GM23248 (cell line): ENCODE measurements around the gene TRAP1. TPM values are rescaled to one million over a fixed set of nuclear protein-coding genes. Genes with fewer than 3 reads are reported as not detected.

Source experiments
- DNase-seq: peaks from one replicate; pipeline ENCODE4 v3.0.0-alpha.2; 2015
- H2AFZ ChIP-seq: fragments of 200-600 bp; sonication (generic); 2 replicates; pipeline ENCODE4 v1.6.1; 2016; ENCODE audit warnings: antibody characterized with exemption
- H3F3A ChIP-seq: fragments of 200-600 bp; sonication (generic); 2 replicates; pipeline ENCODE4 v1.6.1; 2016; ENCODE audit warnings: mild to moderate bottlenecking, antibody characterized with exemption, mixed run types; ENCODE audit not compliant: insufficient read depth
- H3K27ac ChIP-seq: fragments of 200-600 bp; sonication (generic); 2 replicates; pipeline ENCODE4 v1.5.1; 2016; ENCODE audit warnings: mild to moderate bottlenecking
- H3K27me3 ChIP-seq: fragments of 200-600 bp; sonication (generic); replicated peaks from 2 replicates; pipeline ENCODE4 v1.6.1; 2016; ENCODE audit warnings: mild to moderate bottlenecking; ENCODE audit not compliant: insufficient read depth
- H3K36me3 ChIP-seq: fragments of 200-600 bp; sonication (generic); 2 replicates; pipeline ENCODE4 v1.6.1; 2016; ENCODE audit warnings: low read depth, mild to moderate bottlenecking
- H3K4me1 ChIP-seq: fragments of 200-600 bp; sonication (generic); 2 replicates; pipeline ENCODE4 v1.6.1; 2016; ENCODE audit warnings: mild to moderate bottlenecking; ENCODE audit not compliant: insufficient read depth
- H3K4me2 ChIP-seq: fragments of 200-600 bp; sonication (generic); one replicate; pipeline ENCODE4 v1.6.1; 2016; ENCODE audit warnings: mild to moderate bottlenecking; ENCODE audit not compliant: unreplicated experiment
- H3K4me3 ChIP-seq: fragments of 200-600 bp; sonication (generic); 2 replicates; pipeline ENCODE4 v1.5.1; 2016; ENCODE audit warnings: mild to moderate bottlenecking
- H3K79me2 ChIP-seq: fragments of 200-600 bp; sonication (generic); 2 replicates; pipeline ENCODE4 v1.6.1; 2016; ENCODE audit warnings: mild to moderate bottlenecking; ENCODE audit not compliant: insufficient read depth
- H3K9ac ChIP-seq: fragments of 200-600 bp; sonication (generic); 2 replicates; pipeline ENCODE4 v1.6.1; 2016; ENCODE audit warnings: mild to moderate bottlenecking
- H3K9me2 ChIP-seq: fragments of 200-600 bp; sonication (generic); 2 replicates; pipeline ENCODE4 v1.6.1; 2016; ENCODE audit warnings: mixed run types, mild to moderate bottlenecking, moderate library complexity; ENCODE audit not compliant: insufficient read depth
- H3K9me3 ChIP-seq: fragments of 200-600 bp; sonication (generic); one replicate; pipeline ENCODE4 v1.6.1; 2017; ENCODE audit warnings: low read depth
- H4K20me1 ChIP-seq: fragments of 200-600 bp; sonication (generic); 2 replicates; pipeline ENCODE4 v1.6.0; 2016; ENCODE audit not compliant: insufficient read depth
- EZH2 ChIP-seq: fragments of 200-600 bp; sonication (generic); IDR thresholded peaks from 2 replicates; pipeline ENCODE4 v1.6.1; 2018; ENCODE audit warnings: antibody characterized with exemption, mild to moderate bottlenecking; ENCODE audit not compliant: insufficient read depth, poor library complexity, severe bottlenecking
- EZH2phosphoT487 ChIP-seq: fragments of 200-600 bp; sonication (generic); IDR thresholded peaks from 2 replicates; pipeline ENCODE4 v1.6.1; 2018; ENCODE audit warnings: antibody characterized with exemption, moderate library complexity, mild to moderate bottlenecking, low read depth; ENCODE audit not compliant: insufficient read depth
- WGBS, 2 experiments: methylation state at CpG; one replicate each; pipeline ENCODE4 v1.1.6; 2015 to 2017; ENCODE audit warnings: low lambda C conversion rate in 2 of 2, low coverage in 1 of 2; ENCODE audit errors: missing lambda C conversion rate in 2 of 2; 5-methylcytosine and 5-hydroxymethylcytosine counted together
- in situ Hi-C: fragments of 300-500 bp; cut with MboI; formaldehyde crosslinking; loops from 2 replicates; pipeline ENCODE4 v1.15.0; 2020
- polyA plus RNA-seq: library from polyadenylated mRNA; unstranded; fragments of >200 nt; fragmentation: Nextera tagmentation; extraction: Ambion mirVana; gene quantifications from 2 replicates; pipeline ENCODE4 v1.2.1, GENCODE V29; 2016
- total RNA-seq: library from RNA; depleted of rRNA; stranded (reverse); fragments of >200 nt; shearing (Covaris generic); gene quantifications from 2 replicates; pipeline ENCODE4 v1.2.3, GENCODE V29; 2014

Gene TRAP1
- total and polyA plus RNA-seq, 2 experiments from 2014 or later = 56.6 to 73.4 TPM

DNA sequence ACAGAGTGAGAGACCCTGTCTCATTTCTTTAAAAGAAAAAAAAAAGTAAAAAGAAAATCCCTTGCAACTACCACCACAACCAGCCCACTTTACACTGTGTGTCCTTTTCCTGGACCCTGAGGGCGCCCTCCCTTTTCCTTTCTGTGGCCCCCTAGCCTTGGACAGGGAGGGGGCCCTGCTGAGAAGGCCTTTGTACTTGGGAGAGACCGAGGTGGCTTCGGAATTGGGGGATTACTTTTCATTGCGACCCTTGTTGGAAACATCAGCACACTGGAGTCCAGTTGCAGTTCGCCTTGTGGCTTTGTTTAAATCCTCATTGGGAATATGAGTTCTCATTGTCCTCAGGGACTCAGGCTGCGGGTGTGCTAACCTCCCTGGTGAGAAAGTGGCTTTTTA lies 72.2 kb downstream of the TRAP1 start:
- Histone ChIP-seq H3K4me3 (no peak overlapping the region), H3K36me3 (no peaks in the 10 kb centered on the region), H3F3A (no peaks in the 10 kb centered on the region), H3K9ac (no peak overlapping the region), H2AFZ (no peak overlapping the region), H3K9me2 (no peaks in the 10 kb centered on the region), H4K20me1 (no peaks in the 10 kb centered on the region), H3K4me2 (no peak overlapping the region), H3K27ac (no peak overlapping the region), H3K9me3 (no peaks in the 10 kb centered on the region), H3K27me3 (no peaks in the 10 kb centered on the region), H3K4me1 (no peaks in the 10 kb centered on the region), H3K79me2 (no peaks in the 10 kb centered on the region)
- in situ Hi-C loops = no loop called here
- no peak for TF ChIP-seq EZH2
- no peak for TF ChIP-seq EZH2phosphoT487
- DNase-seq = no peak
- WGBS, 2 experiments = 73 to 78% methylated on average over 6 of the region's 6 CpGs

DNA sequence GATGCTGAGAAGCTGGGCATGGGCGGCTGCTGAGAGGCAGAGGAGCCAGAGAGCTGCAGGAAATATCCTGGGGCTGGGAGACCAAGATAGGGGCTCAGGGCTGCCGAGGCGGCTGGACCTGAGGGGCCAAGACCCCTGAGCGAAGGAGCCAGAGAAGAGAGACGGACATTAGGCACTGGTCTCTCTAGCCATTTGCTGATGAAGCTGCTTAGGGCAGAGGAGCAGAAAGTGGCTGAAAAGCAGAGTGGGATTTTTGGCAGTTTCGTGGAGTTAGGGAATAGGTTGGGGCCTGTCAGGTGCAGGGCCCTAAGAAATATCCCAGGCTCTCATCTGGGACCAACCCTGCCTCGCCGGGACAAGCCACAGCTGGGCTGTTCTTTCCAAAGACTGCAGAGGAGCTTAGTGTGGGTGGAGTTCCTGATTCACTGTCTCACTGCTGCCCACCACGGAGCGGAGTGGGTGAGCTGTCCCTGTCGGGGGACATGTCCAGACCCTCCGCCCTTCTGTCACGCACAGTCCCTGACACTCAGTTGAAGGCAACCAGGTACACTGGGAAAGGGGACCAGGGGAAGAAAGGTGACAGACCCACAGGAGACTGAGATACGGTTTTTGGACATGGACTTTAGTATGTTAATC lies 74.1 kb downstream of the TRAP1 start:
- no peak overlapping the region for H3K4me2 ChIP-seq

DNA sequence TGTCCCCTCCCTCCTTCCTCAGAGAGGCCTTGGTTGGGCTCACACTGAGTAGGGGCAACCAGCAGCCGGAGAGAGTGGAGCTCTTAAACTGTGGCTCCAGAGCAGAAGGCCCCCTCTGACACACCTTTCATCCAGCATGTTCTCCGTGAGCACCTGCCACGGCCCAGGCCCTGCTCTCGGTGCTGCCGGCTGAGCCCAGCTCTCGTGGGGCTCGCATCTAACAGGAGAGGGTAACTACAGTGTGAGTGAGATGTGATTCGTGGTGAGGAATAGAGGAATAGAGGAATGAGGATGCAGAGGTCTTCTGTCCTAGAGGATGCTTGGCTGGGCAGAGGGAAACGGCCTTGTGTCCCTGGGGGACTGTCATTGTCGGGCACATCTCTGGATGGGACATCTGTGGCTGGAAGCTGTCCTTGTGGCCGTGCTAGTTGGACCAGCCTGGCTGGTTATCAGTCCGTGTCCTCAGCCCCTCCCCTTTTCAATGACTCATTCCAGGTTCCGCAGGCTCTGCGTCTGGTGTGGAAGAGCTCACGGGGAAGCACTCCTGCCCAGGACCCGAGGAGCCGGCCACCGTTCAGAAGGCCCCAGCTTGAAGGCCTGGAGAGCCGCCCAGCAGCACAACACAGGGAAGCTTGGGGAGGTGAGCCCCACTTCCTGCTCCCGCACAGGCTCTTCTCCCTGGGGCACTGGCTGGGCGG lies 74.8 kb downstream of the TRAP1 start:
- peaks cover 14% of the 10 kb centered on the region; the same call in 1 of the 2 replicates for H3K79me2 ChIP-seq
- H3K36me3 ChIP-seq = no peaks in the 10 kb centered on the region
- DNase-seq = no peak
- H3K4me3 ChIP-seq = no peak overlapping the region
- no peaks in the 10 kb centered on the region for H4K20me1 ChIP-seq
- H3K9ac ChIP-seq = no peak overlapping the region
- H3K9me3 ChIP-seq = no peaks in the 10 kb centered on the region
- H3K27ac ChIP-seq = no peak overlapping the region
- 81% methylated on average over 20 to 21 of the region's 21 CpGs for WGBS, 2 experiments
- no peak overlapping the region for H3K4me2 ChIP-seq
- in situ Hi-C loops = no loop called here
- H2AFZ ChIP-seq = no peak overlapping the region
- no peaks in the 10 kb centered on the region for H3K4me1 ChIP-seq
- H3K27me3 ChIP-seq = no peaks in the 10 kb centered on the region
- no peaks in the 10 kb centered on the region for H3K9me2 ChIP-seq
- no peak for TF ChIP-seq EZH2
- no peak for TF ChIP-seq EZH2phosphoT487
- H3F3A ChIP-seq = no peaks in the 10 kb centered on the region

More for the DNA sequence above, 74.1 kb downstream of the TRAP1 start:
- Histone ChIP-seq H3K9me2 (no peaks in the 10 kb centered on the region), H4K20me1 (no peaks in the 10 kb centered on the region), H3K27me3 (no peaks in the 10 kb centered on the region), H3K9me3 (no peaks in the 10 kb centered on the region), H3K4me3 (no peak overlapping the region), H3K36me3 (no peaks in the 10 kb centered on the region), H3K9ac (no peak overlapping the region), H3K4me1 (no peaks in the 10 kb centered on the region), H2AFZ (no peak overlapping the region), H3K79me2 (peaks cover 7% of the 10 kb centered on the region; the same call in 1 of the 2 replicates), H3F3A (no peaks in the 10 kb centered on the region), H3K27ac (no peak overlapping the region)
- 92 to 93% methylated on average over 14 of the region's 14 CpGs for WGBS, 2 experiments
- in situ Hi-C loops = no loop called here
- no peak for DNase-seq
- TF ChIP-seq EZH2 (no peak), EZH2phosphoT487 (no peak)

DNA sequence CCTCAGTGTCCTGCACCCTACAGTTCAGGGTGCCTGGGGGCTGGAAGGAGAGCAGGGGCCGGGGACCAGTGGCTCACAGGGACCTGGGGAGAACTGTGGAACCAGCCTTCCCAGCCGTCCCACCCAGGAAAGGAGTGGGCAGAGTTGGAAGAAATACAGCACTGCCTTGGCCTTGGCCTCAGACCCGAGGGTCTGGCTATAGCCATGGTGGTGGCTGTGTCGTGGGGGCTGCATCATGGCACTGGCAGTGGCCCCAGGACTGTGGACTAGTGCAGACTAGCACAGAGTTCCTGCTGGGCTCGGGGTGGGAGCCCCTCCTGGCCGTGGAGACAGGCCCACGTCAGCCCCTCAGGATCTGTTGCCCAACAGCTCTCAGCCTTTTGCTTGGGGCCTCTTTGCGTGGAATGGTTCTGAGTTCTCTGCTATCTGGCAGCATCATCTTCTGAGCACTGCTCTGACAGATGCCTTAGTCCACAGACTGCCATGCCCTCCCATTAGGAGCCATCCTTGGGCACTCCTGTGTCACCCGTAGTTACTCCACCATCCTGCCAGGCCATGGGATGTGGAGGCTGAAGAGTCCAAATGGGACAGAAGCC lies 75.4 kb downstream of the TRAP1 start:
- in situ Hi-C loops = no loop called here
- TF ChIP-seq EZH2phosphoT487 = no peak
- no peak for TF ChIP-seq EZH2
- WGBS, 2 experiments = 87 to 91% methylated on average over 8 to 9 of the region's 9 CpGs
- no peaks in the 10 kb centered on the region for H3K9me2 ChIP-seq
- no peak overlapping the region for H2AFZ ChIP-seq
- DNase-seq = no peak
- no peak overlapping the region for H3K9ac ChIP-seq
- no peaks in the 10 kb centered on the region for H3K4me1 ChIP-seq
- no peaks in the 10 kb centered on the region for H3K9me3 ChIP-seq
- no peak overlapping the region for H3K4me3 ChIP-seq
- H3K27ac ChIP-seq = no peak overlapping the region
- no peaks in the 10 kb centered on the region for H3K27me3 ChIP-seq
- no peaks in the 10 kb centered on the region for H3K36me3 ChIP-seq
- H3K79me2 ChIP-seq = peaks cover 20% of the 10 kb centered on the region; the same call in 1 of the 2 replicates
- H3F3A ChIP-seq = no peaks in the 10 kb centered on the region
- H3K4me2 ChIP-seq = no peak overlapping the region
- no peaks in the 10 kb centered on the region for H4K20me1 ChIP-seq
